HG02852 (cell line): ENCODE results near the gene REC8.

Experiments used
- ATAC-seq: cut with Tn5 transposase; IDR thresholded peaks from one replicate; pipeline ENCODE4 v1.9.1; 2021; ENCODE audit warnings: mild to moderate bottlenecking, moderate library complexity; ENCODE audit not compliant: unreplicated experiment

The REC8 gene

GRCh38 chr14:24138396-24139271, 33.2 kb upstream of the REC8 start:
- ATAC-seq, result no peak

- ATAC-seq, result no peak
These were observed 32.5 kb upstream of the REC8 start for GRCh38 chr14:24139272-24139934.

GRCh38 chr14:24141097-24141880, 30.6 kb upstream of the REC8 start, which contains the start of gene EMC9:
Gene EMC9, minus strand, starts transcription at chr14:24141591. Its CDS starts 287 bp downstream, at chr14:24141304.
- peak; percentile 85 for ATAC-seq

GRCh38 chr14:24143511-24143910, 28.4 kb upstream of the REC8 start:
- no peak for ATAC-seq

- no peak for ATAC-seq
These were observed 27.4 kb upstream of the REC8 start for GRCh38 chr14:24144451-24144850.

GRCh38 chr14:24145219-24145618, 26.7 kb upstream of the REC8 start:
- ATAC-seq, result no peak

- ATAC-seq, result no peak
These were observed 26.0 kb upstream of the REC8 start for GRCh38 chr14:24145690-24146452.

- peak; percentile 56 for ATAC-seq
These were observed 25.4 kb upstream of the REC8 start, which contains the start of gene PSME2 for GRCh38 chr14:24146453-24146977. Gene PSME2, minus strand, starts transcription at chr14:24146610. Its CDS starts 29 bp downstream, at chr14:24146581.

GRCh38 chr14:24146978-24147760, 24.7 kb upstream of the REC8 start, which contains the start of gene RNF31:
Gene RNF31, plus strand, starts transcription at chr14:24147498. Its CDS starts 201 bp downstream, at chr14:24147699.
- ATAC-seq, result peak; percentile 80

GRCh38 chr14:24147761-24148428, 24.0 kb upstream of the REC8 start:
- ATAC-seq, result no peak

- ATAC-seq, result no peak
These were observed 22.4 kb upstream of the REC8 start for GRCh38 chr14:24149302-24149969.

- ATAC-seq, result no peak
These were observed 21.8 kb upstream of the REC8 start for GRCh38 chr14:24150061-24150460.

- no peak for ATAC-seq
These were observed 21.3 kb upstream of the REC8 start for GRCh38 chr14:24150567-24150966.

- ATAC-seq, result no peak
These were observed 20.9 kb upstream of the REC8 start for GRCh38 chr14:24150993-24151392.

GRCh38 chr14:24151404-24152080, 20.3 kb upstream of the REC8 start:
- no peak for ATAC-seq

GRCh38 chr14:24155100-24155499, 16.8 kb upstream of the REC8 start:
- no peak for ATAC-seq

- no peak for ATAC-seq
These were observed 15.0 kb upstream of the REC8 start for GRCh38 chr14:24156840-24157239.

GRCh38 chr14:24157331-24157730, 14.5 kb upstream of the REC8 start:
- ATAC-seq, result no peak
